NOMO-1 treated with dmso at 0.1 percent for 144 hours (cell line): ENCODE data around the gene H1-8.

Experiments used
- DNase-seq: peaks from one replicate; lab custom pipeline; 2025; ENCODE audit not compliant: unreplicated experiment; lab: John Stamatoyannopoulos, UW

H1-8 gene

GRCh38 chr3:129571605-129572547 is 28.9 kb downstream of the H1-8 start:
- DNase-seq, result no peak

- no peak for DNase-seq
These were observed 29.6 kb downstream of the H1-8 start for GRCh38 chr3:129572603-129573002.

DNA sequence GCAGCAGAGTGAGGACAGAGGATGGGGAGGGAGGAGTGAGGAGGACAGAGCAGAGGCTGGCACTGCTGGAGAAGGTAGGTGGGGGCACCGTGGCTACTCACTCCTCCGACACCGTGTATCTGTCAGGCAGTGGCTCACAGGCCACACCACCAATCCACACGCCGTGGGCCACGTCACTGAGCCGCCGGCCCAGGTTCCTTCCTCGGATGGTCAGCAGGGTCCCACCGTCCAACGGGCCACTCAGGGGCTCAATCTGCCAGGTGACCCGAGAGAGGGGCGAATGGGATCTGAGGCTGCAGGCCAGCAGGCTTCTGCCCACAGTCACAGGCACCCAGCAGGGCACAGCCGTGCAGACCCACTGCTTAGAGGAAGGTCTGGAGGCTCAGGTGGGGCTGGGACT is 30.5 kb downstream of the H1-8 start:
- DNase-seq, result no peak

DNA sequence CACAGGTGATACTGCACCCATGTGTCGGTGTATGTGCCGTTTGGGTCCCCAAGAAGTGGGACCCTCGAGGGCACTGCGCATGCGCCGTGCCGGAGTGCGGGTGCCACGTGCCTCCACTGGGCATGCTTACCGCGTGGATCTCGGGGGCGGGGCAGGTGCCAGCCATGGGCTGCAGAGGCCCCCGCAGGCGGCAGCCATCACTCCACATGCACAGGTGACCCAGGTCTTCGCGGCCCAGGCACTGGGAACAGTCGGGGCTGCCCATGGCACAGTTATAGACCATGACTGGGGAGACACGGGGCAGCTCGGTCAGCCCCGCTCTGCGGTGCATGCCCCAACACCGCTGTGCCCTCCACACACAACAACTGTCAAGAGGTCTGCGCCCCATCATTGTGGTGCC is 31.2 kb downstream of the H1-8 start:
- no peak for DNase-seq

DNA sequence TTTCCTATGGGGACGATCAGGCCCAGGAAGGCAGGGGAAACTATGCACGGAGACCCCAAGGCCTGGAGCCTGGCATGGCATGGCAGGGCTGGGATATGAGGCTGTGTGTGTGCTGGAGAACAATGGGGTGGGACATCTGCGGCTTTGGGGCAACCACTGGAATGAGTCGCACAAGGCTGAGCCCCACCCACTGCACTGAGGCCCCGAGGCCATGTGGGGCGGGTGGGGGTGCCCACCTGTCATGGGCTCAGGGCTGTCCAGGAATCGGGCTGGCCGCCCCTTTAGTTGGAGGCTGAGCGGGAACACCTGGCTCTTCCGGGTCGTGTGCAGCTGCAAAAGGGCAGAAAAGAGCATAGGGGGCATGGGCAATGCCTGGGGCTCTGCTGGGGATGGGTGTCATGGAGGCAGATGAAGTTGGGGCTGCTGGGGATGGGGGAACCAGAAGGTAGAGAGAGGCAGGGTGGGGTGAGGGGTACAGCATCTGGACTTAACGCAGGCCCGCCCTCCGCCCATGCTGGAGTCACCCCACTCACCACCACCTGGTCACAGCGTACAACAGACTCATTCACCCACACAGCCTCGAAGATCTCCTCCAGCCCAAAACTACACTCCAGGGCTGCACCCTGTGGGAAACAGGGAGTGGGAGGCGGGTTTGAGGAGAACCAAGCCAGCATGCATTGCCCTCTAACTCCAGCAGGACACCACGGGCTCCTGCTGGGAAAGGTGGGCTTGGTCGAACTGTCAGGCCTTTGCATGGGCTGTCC is 32.4 kb downstream of the H1-8 start:
- DNase-seq, result no peak

GRCh38 chr3:129575997-129576384 is 33.0 kb downstream of the H1-8 start:
- DNase-seq, result no peak

DNA sequence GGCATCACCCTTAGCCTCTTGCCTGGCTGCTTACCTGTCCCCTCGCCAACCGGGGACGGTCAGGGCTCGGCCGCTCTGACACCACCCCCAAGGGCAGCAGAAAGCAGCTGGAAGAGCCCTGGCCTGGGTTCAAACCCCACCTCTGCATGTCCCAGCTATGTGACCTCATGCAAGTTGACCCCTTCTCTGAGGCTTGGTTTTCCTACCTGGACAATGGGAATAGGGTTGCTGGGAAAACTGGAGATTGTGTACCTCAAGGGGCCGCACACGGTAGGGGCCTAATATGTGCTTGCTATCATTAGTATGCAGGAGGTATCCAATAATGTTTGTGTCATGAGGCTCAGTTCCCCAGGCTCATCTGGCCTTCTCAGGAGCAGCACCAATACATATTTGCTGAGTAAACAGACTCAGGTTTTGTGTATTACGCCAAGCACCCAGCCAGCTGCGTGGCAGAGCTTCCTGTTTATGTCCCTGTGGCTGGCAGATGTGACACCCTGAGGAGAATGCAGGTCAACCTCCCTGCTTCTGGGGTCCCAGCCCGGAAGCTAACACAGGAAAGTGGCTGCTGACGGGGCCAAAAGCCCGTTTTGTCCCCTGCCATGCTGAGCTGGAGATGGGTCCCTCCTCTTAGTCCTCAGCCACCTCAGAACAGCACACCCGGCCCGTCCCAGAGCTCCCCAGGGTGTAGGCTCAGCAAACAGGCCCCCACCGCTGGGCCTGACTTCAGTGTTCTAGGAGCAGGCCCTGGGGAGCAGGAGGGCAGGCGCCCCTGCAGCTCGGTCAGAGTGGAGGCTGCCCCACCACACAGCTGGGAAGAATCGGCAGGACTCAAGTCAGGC is 33.8 kb downstream of the H1-8 start:
- no peak for DNase-seq

GRCh38 chr3:129577366-129577765 is 34.4 kb downstream of the H1-8 start:
- DNase-seq, result no peak

- peak; percentile 87 for DNase-seq
These were observed 35.2 kb downstream of the H1-8 start for GRCh38 chr3:129577925-129578786.

- no peak for DNase-seq
These were observed 37.0 kb downstream of the H1-8 start for GRCh38 chr3:129579991-129580390.

- no peak for DNase-seq
These were observed 38.6 kb downstream of the H1-8 start for GRCh38 chr3:129581623-129582022.

GRCh38 chr3:129582799-129583198 is 39.8 kb downstream of the H1-8 start:
- no peak for DNase-seq

- DNase-seq, result no peak
These were observed 40.3 kb downstream of the H1-8 start for GRCh38 chr3:129583289-129583688.

GRCh38 chr3:129584631-129585030 is 41.7 kb downstream of the H1-8 start:
- no peak for DNase-seq

DNA sequence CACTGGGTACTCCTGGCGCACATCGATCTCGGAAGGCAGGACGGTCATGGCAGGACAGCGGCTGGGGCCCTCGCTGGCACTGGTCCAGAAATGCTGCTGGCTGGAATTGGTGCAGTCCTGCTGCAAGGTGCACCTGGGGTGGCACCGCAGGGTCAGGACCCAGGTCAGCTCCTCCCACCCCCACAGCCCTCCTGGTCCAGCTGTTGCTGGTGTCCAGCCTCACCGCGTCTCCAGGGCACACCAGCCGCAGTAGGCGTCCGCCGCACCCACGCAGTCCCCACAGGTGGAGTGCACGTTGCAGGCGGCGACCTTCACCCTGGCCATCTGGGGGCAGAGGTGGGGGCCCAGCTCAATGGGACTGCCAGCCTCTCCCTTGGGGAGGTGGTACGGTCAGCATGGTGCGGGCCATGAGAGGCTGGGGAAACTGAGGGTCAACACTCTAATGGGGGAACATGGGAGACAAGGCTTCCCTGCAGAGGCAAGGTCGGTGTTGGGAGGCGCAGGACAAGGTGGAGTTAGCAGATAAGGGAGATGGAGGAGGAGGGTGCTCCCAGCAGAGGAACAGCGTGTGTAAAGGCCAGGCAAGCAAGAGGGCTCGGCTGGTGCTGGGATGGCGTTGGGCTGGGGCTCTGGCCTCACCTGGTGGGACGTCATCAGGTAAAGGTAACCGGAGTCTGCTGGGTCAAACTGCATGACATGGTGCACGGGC is 43.1 kb downstream of the H1-8 start:
- DNase-seq, result no peak

- no peak for DNase-seq
These were observed 43.9 kb downstream of the H1-8 start for GRCh38 chr3:129586746-129587430.

- no peak for DNase-seq
These were observed 44.7 kb downstream of the H1-8 start for GRCh38 chr3:129587566-129588210.

DNA sequence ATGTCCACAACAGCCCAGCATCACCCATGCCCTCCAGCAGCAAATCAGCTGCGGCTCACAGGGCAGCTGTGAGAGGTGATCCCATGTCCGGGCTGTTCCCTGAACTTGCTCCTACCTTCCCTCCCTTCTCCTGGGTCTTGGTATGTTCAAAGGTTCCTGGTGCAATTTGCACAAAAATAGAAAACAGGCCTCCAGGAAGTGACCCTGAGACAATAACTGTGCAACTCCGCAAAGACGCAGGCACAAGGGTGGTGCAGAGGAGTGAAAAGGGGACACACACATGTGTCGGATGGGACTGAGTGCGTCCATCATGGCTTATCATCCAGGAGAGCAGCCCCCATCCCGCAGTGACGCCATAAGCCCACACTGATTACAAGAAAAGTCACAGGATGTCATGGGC is 47.2 kb downstream of the H1-8 start:
- DNase-seq, result no peak

- no peak for DNase-seq
These were observed 49.0 kb downstream of the H1-8 start for GRCh38 chr3:129591932-129592331.
